Body of pancreas (tissue), 4 donors: ENCODE measurements around the gene LRRK1.

Experiments
- POLR2A ChIP-seq, 3 donors: fragments of 450-650 bp; IDR thresholded peaks; one replicate each; pipeline ENCODE4 v1.6.1; 2016; ENCODE audit warnings: antibody characterized with exemption in 3 of 3, mild to moderate bottlenecking in 2 of 3
- TF ChIP-seq, protein P1 (sequence below), 7 experiments: fragments of 450-650 bp in 4 of 7; fragments of 200-600 bp in 3 of 7; sonication (generic) in 3 of 7; IDR thresholded peaks; one replicate each; pipeline ENCODE4 v1.5.1; 2016 to 2019; ENCODE audit warnings: antibody characterized with exemption in 7 of 7

- TF ChIP-seq, protein P1, sequence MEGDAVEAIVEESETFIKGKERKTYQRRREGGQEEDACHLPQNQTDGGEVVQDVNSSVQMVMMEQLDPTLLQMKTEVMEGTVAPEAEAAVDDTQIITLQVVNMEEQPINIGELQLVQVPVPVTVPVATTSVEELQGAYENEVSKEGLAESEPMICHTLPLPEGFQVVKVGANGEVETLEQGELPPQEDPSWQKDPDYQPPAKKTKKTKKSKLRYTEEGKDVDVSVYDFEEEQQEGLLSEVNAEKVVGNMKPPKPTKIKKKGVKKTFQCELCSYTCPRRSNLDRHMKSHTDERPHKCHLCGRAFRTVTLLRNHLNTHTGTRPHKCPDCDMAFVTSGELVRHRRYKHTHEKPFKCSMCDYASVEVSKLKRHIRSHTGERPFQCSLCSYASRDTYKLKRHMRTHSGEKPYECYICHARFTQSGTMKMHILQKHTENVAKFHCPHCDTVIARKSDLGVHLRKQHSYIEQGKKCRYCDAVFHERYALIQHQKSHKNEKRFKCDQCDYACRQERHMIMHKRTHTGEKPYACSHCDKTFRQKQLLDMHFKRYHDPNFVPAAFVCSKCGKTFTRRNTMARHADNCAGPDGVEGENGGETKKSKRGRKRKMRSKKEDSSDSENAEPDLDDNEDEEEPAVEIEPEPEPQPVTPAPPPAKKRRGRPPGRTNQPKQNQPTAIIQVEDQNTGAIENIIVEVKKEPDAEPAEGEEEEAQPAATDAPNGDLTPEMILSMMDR (IDR thresholded peaks at IDR 0.05): no peak
- no peak for TF ChIP-seq POLR2A (IDR thresholded peaks at IDR 0.05)
Measured at GRCh38 chr15:101004500-101004899, 85.3 kb downstream of the LRRK1 start.
